Measurements from ENCODE around the gene CTSA. TPM values are rescaled to one million over a fixed set of nuclear protein-coding genes. Genes with fewer than 3 reads are reported as not detected.

CTSA gene
- total RNA-seq (100 to 1,000 TPM; 102 to 103 TPM), polyA plus RNA-seq (100 to 1,000 TPM; 143 to 165 TPM)

DNA sequence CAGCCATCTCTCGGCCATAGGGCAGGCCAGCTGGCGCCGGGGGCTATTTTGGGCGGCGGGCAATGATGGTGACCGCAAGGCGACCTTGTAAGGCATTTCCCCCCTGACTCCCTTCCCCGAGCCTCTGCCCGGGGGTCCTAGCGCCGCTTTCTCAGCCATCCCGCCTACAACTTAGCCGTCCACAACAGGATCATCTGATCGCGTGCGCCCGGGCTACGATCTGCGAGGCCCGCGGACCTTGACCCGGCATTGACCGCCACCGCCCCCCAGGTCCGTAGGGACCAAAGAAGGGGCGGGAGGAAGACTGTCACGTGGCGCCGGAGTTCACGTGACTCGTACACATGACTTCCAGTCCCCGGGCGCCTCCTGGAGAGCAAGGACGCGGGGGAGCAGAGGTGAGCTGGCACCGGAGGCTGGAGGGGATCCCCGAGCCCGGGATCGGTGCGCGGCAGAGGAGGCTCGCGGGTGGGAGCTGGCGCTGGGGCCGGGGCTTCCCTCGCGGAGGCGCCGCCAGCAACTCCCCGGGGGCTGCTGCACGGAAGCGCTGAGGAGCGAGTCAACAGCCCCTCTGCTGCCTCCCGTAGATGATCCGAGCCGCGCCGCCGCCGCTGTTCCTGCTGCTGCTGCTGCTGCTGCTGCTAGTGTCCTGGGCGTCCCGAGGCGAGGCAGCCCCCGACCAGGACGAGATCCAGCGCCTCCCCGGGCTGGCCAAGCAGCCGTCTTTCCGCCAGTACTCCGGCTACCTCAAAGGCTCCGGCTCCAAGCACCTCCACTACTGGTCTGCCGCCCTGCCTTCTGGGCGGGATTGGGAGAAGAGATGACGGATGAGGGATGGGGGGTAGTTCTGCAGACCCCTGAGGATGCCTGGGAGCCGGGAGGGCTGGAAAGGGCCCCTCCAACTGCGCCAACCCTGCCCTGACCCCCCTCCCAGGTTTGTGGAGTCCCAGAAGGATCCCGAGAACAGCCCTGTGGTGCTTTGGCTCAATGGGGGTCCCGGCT lies at the start of gene CTSA, which contains the start of gene NEURL2:
Gene CTSA (plus strand): TSS at position 351 of the 999 bp plus-strand sequence. CDS start 234 bp downstream, at position 585.
Gene NEURL2 (minus strand): TSS at position 224 of the 999 bp plus-strand sequence. CDS start 217 bp downstream, at position 7.
- Histone ChIP-seq H3K4me3 (ENCODE audit: low read length in 2 of 2) (peak within 1 kb of the TSS; percentile 69 to 79), H3K27ac (ENCODE audit: low read depth, low read length) (peak within 1 kb of the TSS; percentile 74), H3K27me3 (ENCODE audit: insufficient read depth, low read length) (no peaks in the 10 kb centered on the region), H3K4me1 (ENCODE audit: insufficient read depth, low read length) (peaks cover 37% of the 10 kb centered on the region), H3K9me3 (ENCODE audit: control insufficient read depth in 1 of 2, low read length in 2 of 2) (no peaks in the 10 kb centered on the region), H3K36me3 (ENCODE audit: insufficient read depth, low read length) (peaks cover 12% of the 10 kb centered on the region)
- H3K27ac Mint-ChIP-seq = peak within 1 kb of the TSS; percentile 76 to 94 (median 90)
- H3K4me3 Mint-ChIP-seq = peak within 1 kb of the TSS; percentile 91 to 97 (median 93)
- H3K36me3 Mint-ChIP-seq = peaks cover 0 to 19% of the 10 kb centered on the region in 2 donors
- POLR2A ChIA-PET (ENCODE audit: partially characterized antibody) = interaction anchor here (0.9 to 9.9 kb wide), 15 partner anchors 9 to 80 kb away, joined by 3 to 141 read pairs (median 4); partner anchors contain the start of genes ACOT8, PCIF1, ZNF335 and ZSWIM1
- intact Hi-C loops (cut with micrococcal nuclease) = loop anchor here (1.0 to 2.0 kb wide), 5 partner anchors 34 to 92 kb away; partner anchors contain the start of genes ACOT8, ZNF335 and ZSWIM3
- H3K27me3 Mint-ChIP-seq = no peaks in the 10 kb centered on the region
- peaks cover 0 to 5% (median 0%) of the 10 kb centered on the region in 8 donors for H3K9me3 Mint-ChIP-seq
- peak; percentile 79 to 88 (median 83) for DNase-seq
- CTCF ChIA-PET (ENCODE audit: partially characterized antibody) = interaction anchor here (0.6 to 3.5 kb wide), 16 partner anchors 9 to 91 kb away, joined by 3 to 18 read pairs (median 4); partner anchors contain the start of genes PCIF1 and ZSWIM1
- H3K4me1 Mint-ChIP-seq = peaks cover 19 to 48% (median 33%) of the 10 kb centered on the region in 4 donors

DNA sequence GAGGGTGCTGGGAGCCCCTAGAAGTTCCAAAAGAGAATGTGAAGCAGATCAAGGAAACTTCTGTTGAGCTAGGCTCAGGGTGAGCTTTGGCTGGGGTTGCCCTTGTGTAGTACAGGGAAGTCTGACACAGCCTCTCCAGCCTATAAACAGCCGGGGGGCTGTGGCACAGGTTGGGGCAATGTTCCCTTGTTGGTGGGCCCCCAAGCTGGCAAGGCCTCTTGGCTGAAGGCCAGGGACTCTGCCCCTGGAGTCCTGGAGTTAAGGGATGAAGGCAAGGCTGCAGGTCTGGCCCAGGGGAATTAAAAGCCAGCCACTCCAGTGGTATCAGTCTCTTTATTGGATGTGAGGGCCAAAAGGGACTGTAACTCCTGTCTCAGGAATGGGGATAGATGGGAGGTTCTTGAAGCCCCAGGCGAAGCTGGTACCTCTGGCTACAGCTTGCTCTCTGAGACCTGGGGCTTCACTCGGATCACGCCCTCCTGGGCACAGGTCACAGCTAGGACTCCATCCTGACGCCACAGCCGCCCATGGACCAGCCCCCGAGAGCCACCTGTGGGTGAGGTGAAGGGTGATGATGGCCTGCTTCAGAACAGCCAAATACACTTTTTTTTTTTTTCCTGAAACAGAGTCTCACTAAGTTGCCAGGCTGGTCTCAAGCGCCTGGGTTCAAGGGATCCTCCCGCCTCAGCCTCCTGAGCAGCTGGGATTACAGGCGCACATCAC lies 49.6 kb upstream of the CTSA start:
- Histone ChIP-seq H3K4me1 (ENCODE audit: insufficient read depth, low read length) (no peaks in the 10 kb centered on the region), H3K9me3 (ENCODE audit: control insufficient read depth in 1 of 2, low read length in 2 of 2) (no peaks in the 10 kb centered on the region), H3K27ac (ENCODE audit: low read depth, low read length) (no peak overlapping the region), H3K4me3 (ENCODE audit: low read length in 2 of 2) (no peak overlapping the region), H3K27me3 (ENCODE audit: insufficient read depth, low read length) (no peaks in the 10 kb centered on the region), H3K36me3 (ENCODE audit: insufficient read depth, low read length) (peaks cover 47% of the 10 kb centered on the region)
- ChIA-PET POLR2A (ENCODE audit: partially characterized antibody) (interaction anchor here (0.8 kb wide), 1 partner anchor 17 kb away, joined by 3 read pairs; no protein-coding TSS in a partner anchor), CTCF (ENCODE audit: partially characterized antibody) (interaction anchor here (1.1 to 2.2 kb wide), 2 partner anchors 42 to 128 kb away, joined by 4 to 5 read pairs; no protein-coding TSS in a partner anchor)
- H3K36me3 Mint-ChIP-seq = peaks cover 17 to 41% of the 10 kb centered on the region in 2 donors
- no peak overlapping the region for H3K4me3 Mint-ChIP-seq
- no peaks in the 10 kb centered on the region for H3K27me3 Mint-ChIP-seq
- H3K27ac Mint-ChIP-seq = no peak overlapping the region
- DNase-seq = no peak
- intact Hi-C loops (cut with micrococcal nuclease) = no loop called here
- H3K9me3 Mint-ChIP-seq = no peaks in the 10 kb centered on the region
- no peaks in the 10 kb centered on the region for H3K4me1 Mint-ChIP-seq

DNA sequence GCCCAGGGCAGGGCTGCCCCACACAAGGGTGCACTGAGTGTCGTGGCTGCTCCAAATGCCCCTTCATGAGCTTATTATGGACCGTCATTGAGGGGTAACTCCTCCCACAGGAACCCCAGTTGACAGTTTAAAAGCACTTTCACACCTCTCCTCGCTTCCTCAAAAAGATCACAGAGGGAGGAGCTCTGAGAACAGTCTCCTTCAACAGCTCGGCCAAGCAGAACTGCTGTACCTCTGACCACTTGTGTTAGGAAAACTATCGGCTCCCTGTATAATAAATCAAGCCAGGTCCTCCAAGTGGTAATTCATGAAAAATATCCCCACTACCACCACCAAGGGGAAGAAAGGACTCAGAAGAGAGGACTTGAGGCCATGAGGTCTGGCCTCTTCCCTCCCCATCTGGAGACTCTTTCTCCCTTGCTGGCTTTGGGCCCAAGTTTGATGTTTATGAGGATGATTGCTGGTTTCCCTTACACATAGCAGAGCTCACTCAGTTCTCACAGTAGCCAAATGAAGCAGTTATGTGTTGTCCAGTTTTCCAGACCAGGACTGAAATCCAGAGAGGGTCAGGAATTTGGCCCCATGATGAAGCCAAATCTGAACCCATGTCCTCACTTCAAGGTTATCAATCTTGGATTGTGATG lies 48.8 kb upstream of the CTSA start:
- Mint-ChIP-seq H3K4me3 (no peak overlapping the region), H3K4me1 (no peaks in the 10 kb centered on the region), H3K27me3 (no peaks in the 10 kb centered on the region), H3K9me3 (no peaks in the 10 kb centered on the region), H3K36me3 (peaks cover 17 to 43% of the 10 kb centered on the region in 2 donors), H3K27ac (peak overlapping the region in 1 of 7 donors; percentile 35)
- Histone ChIP-seq H3K27me3 (ENCODE audit: insufficient read depth, low read length) (no peaks in the 10 kb centered on the region), H3K9me3 (ENCODE audit: control insufficient read depth in 1 of 2, low read length in 2 of 2) (no peaks in the 10 kb centered on the region), H3K36me3 (ENCODE audit: insufficient read depth, low read length) (peaks cover 50% of the 10 kb centered on the region), H3K4me3 (ENCODE audit: low read length in 2 of 2) (no peak overlapping the region), H3K27ac (ENCODE audit: low read depth, low read length) (no peak overlapping the region), H3K4me1 (ENCODE audit: insufficient read depth, low read length) (no peaks in the 10 kb centered on the region)
- POLR2A ChIA-PET (ENCODE audit: partially characterized antibody) = interaction anchor here (0.8 kb wide), 1 partner anchor 17 kb away, joined by 3 read pairs; no protein-coding TSS in a partner anchor
- CTCF ChIA-PET (ENCODE audit: partially characterized antibody) = no interaction called here
- intact Hi-C loops (cut with micrococcal nuclease) = no loop called here
- no peak for DNase-seq

DNA sequence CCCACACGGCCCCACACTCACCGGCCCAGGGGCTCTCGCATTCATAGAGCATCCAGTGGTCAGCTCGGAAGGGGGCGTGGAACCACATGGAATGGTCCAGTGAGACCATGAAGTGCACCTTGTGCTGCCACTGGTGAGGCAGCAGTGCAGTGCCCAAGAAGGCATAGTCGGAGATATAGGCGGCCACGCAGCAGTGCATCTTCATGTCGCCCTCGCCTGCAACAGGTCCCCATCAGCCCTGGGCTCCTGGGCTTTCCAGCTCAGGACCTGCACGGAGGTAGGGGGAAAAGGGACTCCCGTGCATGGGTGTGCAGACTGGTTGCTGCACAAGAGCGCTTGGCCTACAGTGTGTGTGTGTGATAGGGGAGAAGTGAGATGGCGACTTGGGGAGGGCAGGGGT lies 47.6 kb upstream of the CTSA start:
- Mint-ChIP-seq H3K36me3 (peaks cover 22 to 49% of the 10 kb centered on the region in 2 donors), H3K27ac (peak overlapping the region in 2 of 7 donors; percentile 30 to 65), H3K27me3 (no peaks in the 10 kb centered on the region), H3K9me3 (no peaks in the 10 kb centered on the region), H3K4me1 (peaks cover 0 to 2% (median 0%) of the 10 kb centered on the region in 4 donors), H3K4me3 (no peak overlapping the region)
- intact Hi-C loops (cut with micrococcal nuclease) = no loop called here
- no peak overlapping the region for H3K27ac ChIP-seq (ENCODE audit: low read depth, low read length)
- H3K4me3 ChIP-seq (ENCODE audit: low read length in 2 of 2) = no peak overlapping the region
- POLR2A ChIA-PET (ENCODE audit: partially characterized antibody) = no interaction called here
- CTCF ChIA-PET (ENCODE audit: partially characterized antibody) = no interaction called here
- H3K9me3 ChIP-seq (ENCODE audit: control insufficient read depth in 1 of 2, low read length in 2 of 2) = no peaks in the 10 kb centered on the region
- H3K36me3 ChIP-seq (ENCODE audit: insufficient read depth, low read length) = peaks cover 56% of the 10 kb centered on the region
- no peak for DNase-seq
- no peaks in the 10 kb centered on the region for H3K4me1 ChIP-seq (ENCODE audit: insufficient read depth, low read length)
- no peaks in the 10 kb centered on the region for H3K27me3 ChIP-seq (ENCODE audit: insufficient read depth, low read length)

DNA sequence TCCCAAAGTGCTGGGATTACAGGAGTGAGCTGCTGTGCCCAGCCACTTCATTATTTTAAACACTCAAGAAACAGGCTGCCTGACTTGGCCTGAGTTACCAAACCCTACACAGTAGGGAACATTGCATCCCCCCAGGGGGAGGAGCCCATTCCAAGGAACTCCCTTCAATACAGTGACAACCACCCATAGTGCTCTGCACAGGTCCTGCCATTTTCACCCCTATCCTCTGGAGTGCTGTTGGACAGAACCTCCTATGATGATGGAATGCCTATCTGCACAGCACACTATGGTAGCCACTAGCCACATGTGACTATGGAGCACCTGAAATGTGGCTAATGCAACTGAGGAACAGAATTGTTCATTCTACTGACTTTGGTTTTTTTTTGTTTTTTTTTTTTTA lies 45.7 kb upstream of the CTSA start:
- Mint-ChIP-seq H3K36me3 (peaks cover 32 to 58% of the 10 kb centered on the region in 2 donors), H3K27ac (peak overlapping the region in 1 of 7 donors; percentile 22), H3K9me3 (no peaks in the 10 kb centered on the region), H3K4me1 (peaks cover 0 to 6% (median 1%) of the 10 kb centered on the region in 4 donors), H3K27me3 (no peaks in the 10 kb centered on the region), H3K4me3 (peak overlapping the region in 1 of 8 donors; percentile 31)
- no peak overlapping the region for H3K4me3 ChIP-seq (ENCODE audit: low read length in 2 of 2)
- no peaks in the 10 kb centered on the region for H3K9me3 ChIP-seq (ENCODE audit: control insufficient read depth in 1 of 2, low read length in 2 of 2)
- no peaks in the 10 kb centered on the region for H3K27me3 ChIP-seq (ENCODE audit: insufficient read depth, low read length)
- intact Hi-C loops (cut with micrococcal nuclease) = no loop called here
- POLR2A ChIA-PET (ENCODE audit: partially characterized antibody) = no interaction called here
- H3K36me3 ChIP-seq (ENCODE audit: insufficient read depth, low read length) = peaks cover 60% of the 10 kb centered on the region
- no peaks in the 10 kb centered on the region for H3K4me1 ChIP-seq (ENCODE audit: insufficient read depth, low read length)
- no peak for DNase-seq
- CTCF ChIA-PET (ENCODE audit: partially characterized antibody) = no interaction called here
- no peak overlapping the region for H3K27ac ChIP-seq (ENCODE audit: low read depth, low read length)

DNA sequence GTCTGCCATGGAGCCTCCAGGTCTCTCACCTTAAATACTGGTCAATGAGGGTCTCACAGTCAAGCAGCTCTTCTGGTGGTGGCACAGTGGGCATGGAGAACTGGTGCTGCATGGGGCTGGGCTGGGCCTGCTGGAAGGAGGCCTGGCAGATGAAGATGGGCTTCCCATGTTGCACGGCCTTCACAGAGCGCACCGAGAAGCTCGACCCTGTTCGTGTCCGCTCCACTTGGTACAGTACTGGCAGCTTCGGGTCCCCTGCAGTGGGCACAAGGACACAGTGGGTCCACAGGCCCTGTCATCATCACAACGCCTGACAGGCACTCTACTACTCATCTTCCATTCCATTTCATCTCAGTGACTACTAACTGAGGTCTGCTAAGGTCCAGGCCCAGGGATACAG lies 42.7 kb upstream of the CTSA start:
- peaks cover 48% of the 10 kb centered on the region for H3K36me3 ChIP-seq (ENCODE audit: insufficient read depth, low read length)
- no peaks in the 10 kb centered on the region for H3K27me3 ChIP-seq (ENCODE audit: insufficient read depth, low read length)
- H3K4me3 ChIP-seq (ENCODE audit: low read length in 2 of 2) = no peak overlapping the region
- POLR2A ChIA-PET (ENCODE audit: partially characterized antibody) = no interaction called here
- intact Hi-C loops (cut with micrococcal nuclease) = no loop called here
- peaks cover 38 to 57% of the 10 kb centered on the region in 2 donors for H3K36me3 Mint-ChIP-seq
- H3K9me3 Mint-ChIP-seq = no peaks in the 10 kb centered on the region
- H3K4me3 Mint-ChIP-seq = no peak overlapping the region
- H3K4me1 ChIP-seq (ENCODE audit: insufficient read depth, low read length) = no peaks in the 10 kb centered on the region
- no peak for DNase-seq
- H3K27ac ChIP-seq (ENCODE audit: low read depth, low read length) = no peak overlapping the region
- H3K9me3 ChIP-seq (ENCODE audit: control insufficient read depth in 1 of 2, low read length in 2 of 2) = no peaks in the 10 kb centered on the region
- H3K27me3 Mint-ChIP-seq = no peaks in the 10 kb centered on the region
- peaks cover under 1 to 16% (median 2%) of the 10 kb centered on the region in 4 donors for H3K4me1 Mint-ChIP-seq
- no peak overlapping the region for H3K27ac Mint-ChIP-seq
- CTCF ChIA-PET (ENCODE audit: partially characterized antibody) = no interaction called here
